OCI-LY3 (cell line): ENCODE results near the gene SHROOM3.

Experiments used
- CTCF ChIP-seq: fragments of 200-600, 300-600 bp; sonication (generic); IDR thresholded peaks from 2 replicates; pipeline ENCODE4 v1.5.1; 2014; ENCODE audit warnings: antibody characterized with exemption, low read length, low read depth
- EZH2phosphoT487 ChIP-seq: fragments of 200-600 bp; shearing (Covaris generic); IDR thresholded peaks from 2 replicates; pipeline ENCODE4 v1.6.1; 2018; ENCODE audit warnings: antibody characterized with exemption, mixed run types, low read depth

DNA sequence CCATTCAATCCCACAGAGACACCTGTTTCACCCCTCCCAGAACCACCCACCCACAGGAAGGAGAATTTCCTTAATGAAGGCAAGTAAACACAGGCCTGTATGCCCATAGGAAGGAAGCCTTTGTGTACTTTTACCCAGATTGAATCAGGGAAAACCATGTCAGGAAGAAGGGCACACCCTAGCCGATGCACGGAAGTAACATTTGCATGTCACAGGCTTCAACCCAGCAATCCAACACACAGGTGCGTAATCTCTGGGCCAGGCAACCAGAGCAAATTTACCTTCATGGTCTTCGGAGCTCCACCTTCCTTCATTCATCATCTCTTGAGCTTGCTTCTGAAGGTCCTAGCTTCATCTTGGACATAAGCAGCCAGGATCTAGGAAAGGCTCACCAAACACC, 206.3 kb downstream of the SHROOM3 start:
- TF ChIP-seq CTCF = no peak
- TF ChIP-seq EZH2phosphoT487 = no peak
